H1 (cell line): ENCODE results near the gene SHROOM3.

Source experiments
- CEBPB ChIP-seq: IDR thresholded peaks from 2 replicates; pipeline ENCODE4 v1.6.1; 2012; ENCODE audit warnings: low read depth, low read length
- CTCF ChIP-seq, 3 experiments: IDR thresholded peaks; 1 replicate in 2 of 3; 2 replicates in 1 of 3; pipeline versions ENCODE4 v1.5.1 to v1.6.1; 2011; ENCODE audit warnings: low read length in 3 of 3, mild to moderate bottlenecking in 3 of 3, inconsistent platforms in 2 of 3, low read depth in 1 of 3, moderate library complexity in 1 of 3; ENCODE audit not compliant: insufficient read depth in 1 of 3; ENCODE audit errors: control extremely low read depth in 1 of 3
- MAFK ChIP-seq: IDR thresholded peaks from 2 replicates; pipeline ENCODE4 v1.6.1; 2012; ENCODE audit warnings: low read depth, mild to moderate bottlenecking, improper control_type of control experiment, low read length
- PHF8 ChIP-seq: fragments of 200-600 bp; sonication (generic); conservative IDR thresholded peaks from 2 replicates; pipeline ENCODE4 v1.7.1; 2012; ENCODE audit warnings: low read depth, mild to moderate bottlenecking, inconsistent platforms, low read length, moderate library complexity
- POLR2AphosphoS5 ChIP-seq: IDR thresholded peaks from 2 replicates; pipeline ENCODE4 v1.6.1; 2011; ENCODE audit warnings: low read depth, low read length

GRCh38 chr4:76681996-76682395 is 247.0 kb downstream of the SHROOM3 start:
- TF ChIP-seq PHF8 (no peak), CTCF (IDR thresholded peaks at IDR 0.05; ENCODE audit: control extremely low read depth in 1 of 3, insufficient read depth in 1 of 3, low read depth in 1 of 3, low read length in 3 of 3) (no peak), CEBPB (no peak), MAFK (no peak), POLR2AphosphoS5 (no peak)
